Gastroesophageal sphincter (tissue), 3 donors: ENCODE data around the gene PRR36.

Source experiments
- CTCF ChIP-seq, 4 experiments: fragments of 200-600 bp in 2 of 4; fragments of 450-650 bp in 2 of 4; sonication (generic) in 1 of 4; IDR thresholded peaks; one replicate each; pipeline ENCODE4 v1.5.1; 2017 to 2019; ENCODE audit warnings: antibody characterized with exemption in 4 of 4, mild to moderate bottlenecking in 2 of 4, moderate library complexity in 2 of 4
- EP300 ChIP-seq: sonication (generic); formaldehyde crosslinking; IDR thresholded peaks from one replicate; pipeline ENCODE4 v1.6.1; 2017; ENCODE audit warnings: antibody characterized with exemption, mild to moderate bottlenecking
- POLR2A ChIP-seq, 2 donors: fragments of 450-650 bp; IDR thresholded peaks; one replicate each; pipeline ENCODE4 v1.6.1; 2017; ENCODE audit warnings: antibody characterized with exemption in 2 of 2, mild to moderate bottlenecking in 2 of 2, moderate library complexity in 1 of 2
- POLR2AphosphoS5 ChIP-seq: sonication (generic); formaldehyde crosslinking; IDR thresholded peaks from one replicate; pipeline ENCODE4 v1.6.1; 2017; ENCODE audit warnings: antibody characterized with exemption

GRCh38 chr19:7911508-7912143 is 37.4 kb upstream of the PRR36 start:
- TF ChIP-seq CTCF (IDR thresholded peaks at IDR 0.05) = no peak
- TF ChIP-seq POLR2AphosphoS5 = no peak
- no peak for TF ChIP-seq POLR2A (IDR thresholded peaks at IDR 0.05)
- TF ChIP-seq EP300 = no peak
